HG02852 (cell line): ENCODE results near the gene NLRP5.
"Not testable (repeated sequence)": the region's sequence is repeated elsewhere in the genome, so short reads cannot be mapped to it uniquely, and the experiment has no call there.

ENCODE experiments used
- ATAC-seq: cut with Tn5 transposase; IDR thresholded peaks from one replicate; pipeline ENCODE4 v1.9.1; 2021; ENCODE audit warnings: mild to moderate bottlenecking, moderate library complexity; ENCODE audit not compliant: unreplicated experiment

Gene NLRP5

GRCh38 chr19:56098237-56098636, 111.7 kb downstream of the NLRP5 start:
- ATAC-seq: not testable (repeated sequence)

- ATAC-seq: no peak
Observed at GRCh38 chr19:56098731-56099568, 112.4 kb downstream of the NLRP5 start.

GRCh38 chr19:56099638-56100539, 113.3 kb downstream of the NLRP5 start:
- no peak for ATAC-seq

GRCh38 chr19:56101095-56101494, 114.5 kb downstream of the NLRP5 start:
- ATAC-seq: no peak

- ATAC-seq: no peak
Observed at GRCh38 chr19:56101746-56102535, 115.4 kb downstream of the NLRP5 start.

GRCh38 chr19:56103027-56103614, 116.5 kb downstream of the NLRP5 start:
- no peak for ATAC-seq

GRCh38 chr19:56104423-56104822, 117.8 kb downstream of the NLRP5 start:
- ATAC-seq: no peak

GRCh38 chr19:56105090-56105701, 118.6 kb downstream of the NLRP5 start:
- no peak for ATAC-seq

GRCh38 chr19:56105831-56106396, 119.3 kb downstream of the NLRP5 start:
- ATAC-seq: not testable (repeated sequence)

- no peak for ATAC-seq
Observed at GRCh38 chr19:56106397-56106849, 119.8 kb downstream of the NLRP5 start.

GRCh38 chr19:56106993-56107392, 120.4 kb downstream of the NLRP5 start:
- no peak for ATAC-seq

GRCh38 chr19:56107626-56108351, 121.2 kb downstream of the NLRP5 start:
- no peak for ATAC-seq

GRCh38 chr19:56108447-56109195, 122.0 kb downstream of the NLRP5 start:
- ATAC-seq: no peak

- ATAC-seq: no peak
Observed at GRCh38 chr19:56109226-56109625, 122.7 kb downstream of the NLRP5 start.

- ATAC-seq: no peak
Observed at GRCh38 chr19:56110515-56111448, 124.2 kb downstream of the NLRP5 start.
